Measurements from ENCODE around the gene ZNF841.
A peak's percentile ranks its signal among the peaks of the same experiment; 100 is the strongest.

- TF ChIP-seq, protein P1, sequence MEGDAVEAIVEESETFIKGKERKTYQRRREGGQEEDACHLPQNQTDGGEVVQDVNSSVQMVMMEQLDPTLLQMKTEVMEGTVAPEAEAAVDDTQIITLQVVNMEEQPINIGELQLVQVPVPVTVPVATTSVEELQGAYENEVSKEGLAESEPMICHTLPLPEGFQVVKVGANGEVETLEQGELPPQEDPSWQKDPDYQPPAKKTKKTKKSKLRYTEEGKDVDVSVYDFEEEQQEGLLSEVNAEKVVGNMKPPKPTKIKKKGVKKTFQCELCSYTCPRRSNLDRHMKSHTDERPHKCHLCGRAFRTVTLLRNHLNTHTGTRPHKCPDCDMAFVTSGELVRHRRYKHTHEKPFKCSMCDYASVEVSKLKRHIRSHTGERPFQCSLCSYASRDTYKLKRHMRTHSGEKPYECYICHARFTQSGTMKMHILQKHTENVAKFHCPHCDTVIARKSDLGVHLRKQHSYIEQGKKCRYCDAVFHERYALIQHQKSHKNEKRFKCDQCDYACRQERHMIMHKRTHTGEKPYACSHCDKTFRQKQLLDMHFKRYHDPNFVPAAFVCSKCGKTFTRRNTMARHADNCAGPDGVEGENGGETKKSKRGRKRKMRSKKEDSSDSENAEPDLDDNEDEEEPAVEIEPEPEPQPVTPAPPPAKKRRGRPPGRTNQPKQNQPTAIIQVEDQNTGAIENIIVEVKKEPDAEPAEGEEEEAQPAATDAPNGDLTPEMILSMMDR (IDR thresholded peaks at IDR 0.05), result no peak
- TF ChIP-seq POLR2AphosphoS5 (IDR thresholded peaks at IDR 0.05) (peak; percentile 34 to 79 (median 74)), POLR2A (IDR thresholded peaks at IDR 0.05) (peak in 1 of 2 donors; percentile 27)
These were observed 46.7 kb downstream of the ZNF841 start, which contains the start of gene ZNF432 for GRCh38 chr19:52048555-52049501.

All from sigmoid colon (tissue), 4 donors.